ENCODE data around the gene ITPR2.

DNA sequence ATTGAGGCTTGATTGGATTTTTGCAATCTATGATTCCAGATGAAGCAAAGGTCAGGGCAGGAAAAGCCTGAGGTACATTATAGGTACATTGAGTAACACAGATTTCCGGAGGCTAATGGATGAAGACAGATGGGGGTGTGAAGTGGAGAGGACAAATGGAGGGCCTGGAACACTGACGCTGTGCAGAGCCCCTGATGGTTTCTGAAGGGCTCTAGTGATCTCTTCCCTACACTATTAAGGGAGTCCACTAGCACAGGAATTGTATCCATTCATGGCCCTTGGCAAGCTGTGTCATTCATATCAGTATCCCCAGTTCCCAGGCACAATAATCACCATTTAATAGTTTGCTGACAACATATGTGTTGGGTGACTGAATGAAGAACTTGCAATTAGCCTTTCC lies 284.8 kb downstream of the ITPR2 start:
- TF ChIP-seq TAF1 (IDR thresholded peaks at IDR 0.05; ENCODE audit: low read depth, low read length) (no peak), POLR2AphosphoS5 (IDR thresholded peaks at IDR 0.05; ENCODE audit: low read depth, low read length) (no peak)

All from GM12891 (cell line).